HG03280 (cell line): Measurements from ENCODE around the gene PON3.
"Not testable (repeated sequence)": the region's sequence is repeated elsewhere in the genome, so short reads cannot be mapped to it uniquely, and the experiment has no call there.

Experiments
- ATAC-seq: cut with Tn5 transposase; IDR thresholded peaks from one replicate; pipeline ENCODE4 v1.9.1; 2021; ENCODE audit warnings: mild to moderate bottlenecking, moderate library complexity; ENCODE audit not compliant: unreplicated experiment

Gene PON3

DNA sequence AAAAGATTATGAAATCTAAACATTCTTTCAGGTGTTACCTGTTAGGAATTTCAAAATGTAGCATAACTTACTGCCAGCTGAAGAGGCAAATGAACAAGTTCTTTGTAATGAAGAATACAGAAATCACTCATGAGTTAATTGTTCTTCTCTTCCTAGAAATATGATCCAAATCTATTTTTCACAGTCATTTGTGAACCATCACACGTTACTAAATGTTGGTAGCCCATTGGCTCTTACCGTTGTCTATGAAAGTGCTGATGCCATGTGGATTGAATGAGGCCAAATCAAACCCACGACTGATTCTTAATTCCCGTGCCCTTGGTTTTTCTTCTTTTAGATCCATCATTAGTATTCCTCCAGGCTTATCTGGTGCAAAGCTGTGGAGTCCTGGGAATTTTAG is 15.9 kb upstream of the PON3 start:
- ATAC-seq: no peak

DNA sequence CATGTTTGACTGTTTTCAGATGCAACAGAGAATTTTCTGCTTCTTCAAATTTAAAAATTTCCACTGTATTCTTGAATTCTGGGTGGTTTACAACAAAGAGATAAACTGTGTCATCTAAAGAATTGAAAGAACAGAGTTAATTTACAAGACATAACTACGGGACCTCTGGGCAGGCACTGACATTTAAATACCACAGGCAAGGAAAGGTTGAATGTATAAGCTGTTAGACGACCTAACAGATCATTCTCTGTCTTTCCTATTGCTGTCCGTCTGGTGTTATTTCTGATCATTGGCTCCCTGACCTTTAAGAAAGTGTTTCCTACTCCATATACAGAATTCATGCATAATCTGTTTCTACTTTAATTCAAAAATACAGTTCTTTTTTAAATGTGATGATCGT is 15.5 kb upstream of the PON3 start:
- ATAC-seq: no peak

- ATAC-seq: no peak
These were observed 14.9 kb upstream of the PON3 start for GRCh38 chr7:95411036-95411435.

DNA sequence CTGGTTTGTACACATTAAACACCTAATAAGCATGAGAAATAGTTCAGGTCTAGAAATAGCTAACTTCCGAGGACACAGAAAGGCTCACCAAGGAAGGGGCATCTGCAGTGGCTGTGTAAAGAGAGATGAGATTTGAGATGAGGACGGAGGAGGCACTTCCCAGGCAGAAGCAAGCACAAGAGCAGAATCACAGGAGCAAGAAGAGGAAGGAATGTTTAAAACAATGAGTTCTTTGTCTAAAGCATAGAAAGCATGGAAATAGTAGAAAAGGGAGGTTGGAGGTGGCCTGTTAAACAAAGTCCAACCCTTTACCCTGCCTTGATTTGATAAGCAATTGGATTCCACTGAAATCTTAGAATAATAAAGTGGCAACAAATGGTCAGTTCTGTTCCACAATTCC is 11.6 kb upstream of the PON3 start:
- ATAC-seq: no peak

- ATAC-seq: no peak
These were observed 9.6 kb upstream of the PON3 start for GRCh38 chr7:95405800-95406199.

DNA sequence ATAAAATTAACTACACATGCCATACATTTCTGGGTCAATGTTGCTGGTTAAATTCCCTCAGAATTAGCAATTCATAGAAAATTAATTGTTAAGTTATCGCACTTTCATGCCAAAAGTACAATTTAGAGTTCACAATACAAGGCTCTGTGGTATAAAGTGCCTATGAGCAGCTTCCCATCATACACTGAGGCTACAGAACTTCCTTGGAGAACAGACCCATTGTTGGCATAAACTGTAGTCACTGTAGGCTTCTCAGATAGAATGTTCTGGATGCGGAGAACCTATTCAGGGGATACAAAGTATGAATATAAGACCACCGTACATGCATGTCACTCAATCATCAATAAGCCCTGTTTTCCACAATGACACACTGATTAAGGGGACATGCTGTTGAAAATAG is 9.0 kb upstream of the PON3 start:
- no peak for ATAC-seq

DNA sequence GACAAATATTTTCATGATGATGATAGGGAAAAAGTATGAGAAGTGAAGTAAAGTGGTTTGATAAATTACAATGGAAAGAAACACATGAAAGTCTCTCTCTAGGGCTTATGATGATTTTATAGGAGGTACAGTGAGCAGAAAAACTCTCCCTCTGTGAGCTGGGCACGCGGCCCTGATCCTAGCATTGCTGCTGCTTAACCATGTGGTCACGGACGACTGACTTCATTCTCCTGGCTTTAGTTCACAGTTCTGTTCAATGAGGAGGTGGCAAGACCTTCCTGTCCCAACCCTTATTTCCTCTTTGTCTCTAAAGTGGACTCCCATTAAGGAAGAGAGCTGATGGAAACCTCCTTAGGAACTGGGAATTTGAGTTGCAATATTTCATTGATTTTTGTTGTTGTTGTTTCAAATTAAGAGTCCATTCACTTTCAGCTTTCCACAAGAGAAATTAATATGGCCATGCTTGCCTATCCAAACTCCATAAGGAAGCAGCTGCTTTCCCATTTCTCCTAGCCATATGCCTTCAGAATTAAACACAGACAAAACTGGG is 8.2 kb upstream of the PON3 start:
- ATAC-seq: no peak

DNA sequence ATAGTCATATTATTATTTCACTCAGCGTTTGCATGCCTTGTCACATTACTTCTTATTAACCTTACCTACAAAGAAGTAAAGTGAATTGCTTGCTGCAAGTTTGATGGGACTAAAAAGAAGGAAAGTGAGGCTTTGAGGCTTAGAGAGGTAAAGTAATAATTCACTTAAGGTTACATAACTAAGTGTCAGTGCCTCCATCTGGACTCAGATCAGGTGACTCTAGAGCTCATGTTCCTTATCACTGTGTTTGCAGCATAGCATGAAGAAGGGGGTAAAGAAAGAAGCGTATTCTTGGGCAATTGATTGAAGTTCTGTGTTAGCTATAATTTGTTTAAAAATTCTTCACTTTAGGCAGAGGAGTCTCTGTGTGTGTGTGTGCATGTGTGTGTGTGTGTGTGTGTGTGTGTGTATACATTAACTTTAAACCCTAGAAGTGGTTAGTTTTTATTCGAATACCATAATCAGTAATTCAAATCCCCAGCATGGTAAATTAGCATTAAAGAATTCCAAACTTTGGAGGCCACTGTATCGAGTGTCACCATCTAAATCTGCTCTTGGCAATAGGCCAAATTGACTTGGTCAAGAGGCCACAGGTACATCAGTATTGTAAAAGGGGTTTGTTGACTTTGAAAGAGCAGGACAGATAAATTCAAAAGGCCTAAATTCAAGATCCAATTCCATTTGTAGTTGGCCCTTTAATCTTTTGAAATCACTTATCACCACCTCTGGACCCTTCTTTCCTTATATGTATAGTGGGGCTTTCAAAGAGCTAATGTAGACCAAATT is 2.2 kb upstream of the PON3 start:
- no peak for ATAC-seq

- no peak for ATAC-seq
These were observed 1.2 kb upstream of the PON3 start for GRCh38 chr7:95397381-95397780.

DNA sequence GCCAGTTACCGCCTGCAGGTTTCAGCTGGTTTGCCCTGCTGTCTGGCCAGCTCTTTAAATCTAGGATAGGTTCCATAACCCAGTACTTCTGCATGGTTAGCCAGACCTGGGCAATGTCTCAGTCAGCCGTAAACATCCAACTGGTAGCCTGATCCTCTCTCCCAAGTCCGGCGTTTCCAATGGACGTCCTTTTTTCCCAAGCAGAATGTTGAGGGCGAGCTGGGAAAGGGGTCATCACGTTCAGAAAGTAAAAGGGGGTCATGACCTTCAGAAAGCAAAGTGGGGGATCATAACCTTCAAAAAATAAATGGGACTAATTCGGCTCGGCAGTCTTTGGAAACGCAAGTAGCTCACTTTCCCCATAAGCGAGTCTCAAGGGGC is 430 bp downstream of the PON3 start:
- ATAC-seq: no peak

- ATAC-seq: no peak
These were observed 1.8 kb downstream of the PON3 start for GRCh38 chr7:95394370-95394769.

DNA sequence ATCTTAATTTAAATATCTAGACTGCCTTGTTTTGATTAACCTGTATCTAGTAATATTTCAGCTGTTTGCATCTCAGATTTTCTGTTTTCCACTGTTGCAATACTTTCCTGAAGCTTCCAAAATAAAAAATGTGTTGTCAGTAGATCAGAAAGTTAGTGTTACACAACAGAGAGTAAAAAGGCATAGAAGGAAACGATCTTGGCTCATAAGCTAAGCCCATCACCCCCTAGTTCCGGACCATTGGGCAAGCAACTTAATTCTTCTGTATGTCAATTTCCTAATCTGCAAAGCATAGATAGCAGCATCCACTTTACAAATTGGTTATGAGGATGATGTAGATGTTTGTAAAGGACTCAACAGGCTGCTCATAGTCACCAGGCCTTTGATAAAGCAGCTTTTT is 4.4 kb downstream of the PON3 start:
- ATAC-seq: no peak

- ATAC-seq: no peak
These were observed 6.7 kb downstream of the PON3 start for GRCh38 chr7:95389516-95389915.

DNA sequence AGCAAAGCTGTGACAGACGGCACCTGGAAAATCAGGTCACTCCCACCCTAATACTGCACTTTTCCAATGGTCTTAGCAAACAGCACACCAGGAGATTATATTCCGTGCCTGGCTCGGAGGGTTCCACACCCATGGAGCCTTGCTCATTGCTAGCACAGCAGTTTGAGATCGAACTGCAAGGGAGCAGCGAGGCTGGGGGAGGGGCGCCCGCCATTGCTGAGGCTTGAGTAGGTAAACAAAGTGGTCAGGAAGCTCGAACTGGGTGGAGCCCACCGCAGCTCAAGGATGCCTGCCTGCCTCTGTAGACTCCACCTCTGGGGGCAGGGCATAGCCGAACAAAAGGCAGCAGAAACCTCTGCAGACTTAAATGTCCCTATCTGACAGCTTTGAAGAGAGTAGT is 16.7 kb downstream of the PON3 start:
- ATAC-seq: not testable (repeated sequence)

- no peak for ATAC-seq
These were observed 19.4 kb downstream of the PON3 start for GRCh38 chr7:95376632-95377400.

- ATAC-seq: no peak
These were observed 20.5 kb downstream of the PON3 start for GRCh38 chr7:95375591-95376257.

DNA sequence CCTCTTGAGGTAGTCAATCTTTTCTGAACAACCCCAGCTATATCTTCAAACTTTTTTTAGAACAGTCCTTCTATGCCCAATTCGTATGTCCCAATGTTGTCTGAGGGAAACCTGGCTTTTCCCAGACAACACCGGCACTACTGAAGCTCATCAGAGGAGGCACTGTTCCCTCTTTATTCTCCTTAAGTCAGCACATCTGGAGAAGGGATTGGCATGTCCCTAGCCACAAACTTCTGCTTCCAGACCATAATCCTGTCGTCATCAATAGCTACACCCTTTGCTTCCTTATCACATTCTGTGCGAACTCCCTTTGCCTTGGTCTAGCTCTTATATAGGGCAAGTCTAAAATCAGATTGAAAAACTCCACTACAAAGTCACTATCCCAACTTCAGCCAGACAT is 22.9 kb downstream of the PON3 start:
- no peak for ATAC-seq

DNA sequence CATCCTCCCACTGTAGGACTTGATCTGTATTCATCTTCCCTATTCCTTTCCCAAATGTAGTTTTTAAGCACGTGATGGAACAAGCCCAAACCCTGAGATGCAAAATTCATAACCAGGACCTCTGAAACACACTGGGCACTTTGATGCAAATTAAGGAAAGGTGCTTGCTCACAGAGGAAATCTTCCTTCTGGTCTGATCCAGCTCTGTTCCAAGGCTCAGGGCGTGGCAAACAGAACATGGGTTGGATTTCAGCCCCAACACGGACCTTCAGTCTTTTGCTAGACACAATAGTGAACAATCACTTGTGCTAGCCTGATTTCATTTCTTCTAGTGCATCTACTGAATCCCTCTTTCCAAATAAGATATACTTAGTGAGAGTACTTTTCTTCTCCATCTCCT is 27.9 kb downstream of the PON3 start:
- no peak for ATAC-seq

- no peak for ATAC-seq
These were observed 28.6 kb downstream of the PON3 start for GRCh38 chr7:95367606-95368005.

DNA sequence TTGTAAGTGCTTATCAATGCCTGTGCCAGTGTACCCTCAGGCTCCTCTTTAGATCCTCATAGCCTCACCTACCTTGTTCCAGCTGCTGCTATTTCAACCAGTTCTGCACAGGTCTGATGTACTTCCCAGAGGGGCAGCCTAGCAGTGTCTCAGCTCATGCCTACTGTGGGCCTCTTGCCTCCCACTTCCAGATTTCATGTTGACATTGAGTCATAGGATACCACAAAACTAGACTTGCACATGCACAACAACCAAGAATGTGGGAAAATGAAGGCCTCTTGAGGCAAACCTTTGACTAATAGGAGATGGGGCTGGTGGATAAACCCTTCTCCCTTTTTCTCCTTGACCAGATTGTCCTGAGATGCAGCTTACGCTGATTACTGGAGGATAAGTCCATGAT is 31.0 kb downstream of the PON3 start:
- no peak for ATAC-seq

- no peak for ATAC-seq
These were observed 38.6 kb downstream of the PON3 start for GRCh38 chr7:95357623-95358022.
